CD4-positive, alpha-beta T cell treated with Interleukin-6 at 100 ng/mL for 8 hours (primary cell): ENCODE measurements around the gene FRMPD4.
"Not testable (repeated sequence)": the region's sequence is repeated elsewhere in the genome, so short reads cannot be mapped to it uniquely, and the experiment has no call there.

Experiments
- DNase-seq: peaks from one replicate; pipeline ENCODE4 v3.0.0-alpha.2; 2020; ENCODE audit warnings: mixed read lengths, low spot score

The FRMPD4 gene

DNA sequence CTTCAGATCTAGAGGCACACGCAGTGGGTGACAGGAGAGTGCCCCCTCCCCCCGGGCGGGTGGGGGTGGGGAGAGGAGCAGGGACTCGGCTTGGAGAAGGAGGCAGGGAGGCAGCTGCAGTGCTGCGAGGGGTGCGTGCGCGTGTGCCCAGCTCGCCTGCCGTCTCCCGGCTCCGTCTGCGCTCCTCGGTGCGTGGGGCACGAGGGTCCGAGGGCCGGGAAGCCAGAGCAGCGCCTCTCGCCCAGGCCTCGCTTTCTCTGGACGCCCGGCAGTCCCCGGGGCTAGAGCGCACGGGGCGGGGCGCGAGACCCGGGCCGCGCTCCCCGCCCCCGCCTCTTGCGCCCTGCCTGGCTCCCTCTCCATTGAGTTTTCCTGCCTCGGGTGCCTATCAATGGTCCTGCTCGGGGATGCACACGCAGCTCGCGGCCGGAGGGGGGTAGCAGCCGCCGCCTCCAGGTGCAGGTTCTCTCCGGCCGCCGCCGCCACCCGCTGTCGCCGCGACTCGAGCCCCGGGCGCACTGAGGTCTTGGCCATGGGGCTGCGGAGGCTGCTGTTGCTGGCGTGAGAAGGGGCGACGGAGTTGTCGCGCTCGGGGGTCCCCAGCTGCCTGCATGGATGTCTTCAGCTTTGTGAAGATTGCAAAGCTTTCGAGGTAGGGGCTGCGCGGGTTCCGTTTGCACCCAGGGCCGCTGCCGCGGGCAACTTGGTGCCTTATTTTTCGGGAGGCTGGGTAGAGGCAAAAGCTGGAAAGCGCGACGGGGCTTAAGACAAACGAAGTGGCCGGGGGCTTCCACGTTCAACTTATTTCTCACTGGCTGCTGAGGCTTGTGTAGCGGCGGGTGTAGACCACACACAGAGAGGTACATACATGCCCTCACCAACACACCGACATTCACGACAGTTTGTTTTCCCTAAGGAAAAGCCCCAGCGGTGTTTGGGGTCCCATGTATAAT is at the start of gene FRMPD4:
TSS of gene FRMPD4 (plus strand) at position 113 of the 953 bp plus-strand sequence. CDS start at position 612, 499 bp downstream.
- DNase-seq = no peak

DNA sequence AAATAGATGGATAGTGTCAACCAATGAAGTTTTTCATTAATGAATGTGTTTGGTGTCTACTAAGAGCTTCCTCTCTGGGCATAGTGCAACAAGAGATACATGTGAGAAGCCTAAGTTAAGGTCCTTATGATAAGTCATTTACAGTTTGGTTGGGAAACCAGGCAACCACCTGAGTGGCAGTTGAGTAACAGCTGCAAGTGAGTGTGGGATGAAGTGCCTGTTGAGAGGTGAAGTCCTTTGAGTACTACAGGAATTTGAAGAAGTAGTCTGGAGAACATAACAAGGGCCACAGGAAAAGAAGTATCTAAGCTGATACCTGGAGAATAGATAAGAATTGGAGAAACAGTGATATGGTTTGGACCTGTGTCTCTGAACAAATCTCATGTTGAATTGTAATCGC is 48.5 kb upstream of the FRMPD4 start:
- DNase-seq = no peak

DNA sequence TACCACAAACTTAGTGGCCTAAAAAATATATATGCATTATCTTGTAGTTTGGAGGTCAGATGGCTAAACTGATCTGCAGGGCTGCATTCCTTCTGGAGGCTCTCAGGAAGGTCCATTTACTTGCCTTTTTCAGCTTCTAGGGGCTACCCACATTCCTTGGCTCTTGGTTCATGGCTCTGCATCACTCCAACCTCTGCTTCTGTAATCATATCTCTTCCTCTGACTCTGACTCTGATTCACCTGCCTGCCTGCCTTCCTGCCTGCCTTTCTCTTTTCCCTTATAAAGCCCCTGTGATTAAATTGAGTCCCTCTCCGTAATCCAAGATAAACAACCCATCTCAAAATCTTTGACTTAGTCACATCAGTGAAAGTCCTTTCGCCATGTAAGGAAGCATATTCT is 25.0 kb upstream of the FRMPD4 start:
- DNase-seq = no peak

DNA sequence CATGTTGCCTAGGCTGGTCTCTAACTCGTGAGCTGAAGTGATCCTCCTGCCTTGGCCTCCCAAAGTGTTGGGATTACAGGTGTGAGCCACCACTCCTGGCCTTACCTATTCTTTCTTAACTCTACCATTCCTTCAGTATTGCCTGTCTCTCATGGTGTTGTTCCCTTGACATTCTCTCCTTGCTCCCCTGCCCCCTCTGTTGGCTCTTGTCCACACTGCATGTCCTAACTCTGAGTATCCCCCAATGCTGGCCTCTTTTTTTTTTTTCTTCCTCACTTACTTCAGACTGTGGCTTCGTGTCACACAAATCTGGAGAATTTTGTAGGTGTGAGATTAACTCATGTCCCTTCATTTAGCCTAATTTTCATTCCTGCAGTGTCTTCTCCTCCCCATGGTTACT is 22.9 kb upstream of the FRMPD4 start:
- DNase-seq = no peak

DNA sequence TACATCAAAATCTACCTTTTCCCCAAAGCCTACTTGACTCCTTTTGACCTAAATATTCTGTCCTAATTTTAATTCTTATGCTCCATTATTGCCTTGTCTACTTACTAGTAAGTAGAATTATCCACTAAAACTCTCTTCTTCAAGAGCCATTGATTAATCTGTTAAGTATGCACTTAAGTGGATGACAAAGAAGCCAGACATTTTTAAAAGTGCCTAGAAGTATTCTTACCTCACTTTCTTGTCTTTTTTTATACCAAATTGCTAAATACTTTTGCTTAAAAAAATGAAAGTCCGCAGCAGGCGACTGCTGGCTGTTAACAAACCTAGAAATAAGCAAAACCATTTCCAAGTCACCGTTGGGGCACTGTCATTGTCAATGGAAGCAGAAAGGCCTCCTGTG is 20.1 kb upstream of the FRMPD4 start:
- DNase-seq = no peak

DNA sequence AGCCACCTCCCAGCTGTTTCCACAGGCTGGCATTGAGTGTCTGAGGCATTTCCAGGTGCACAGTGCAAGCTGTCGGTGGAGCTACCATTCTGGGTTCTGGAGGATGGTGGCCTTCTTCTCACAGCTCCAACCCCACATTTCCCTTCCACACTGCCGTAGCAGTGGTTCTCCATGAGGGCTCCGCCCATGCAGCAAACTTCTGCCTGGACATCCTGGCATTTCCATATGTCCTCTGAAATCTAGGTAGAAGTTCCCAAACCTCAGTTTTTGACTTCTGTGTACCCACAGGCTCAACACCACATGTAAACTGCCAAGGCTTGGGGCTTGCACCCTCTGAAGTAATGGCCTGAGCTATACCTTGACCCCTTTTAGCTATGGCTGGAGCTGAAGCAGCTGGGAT is 10.3 kb upstream of the FRMPD4 start:
- DNase-seq = no peak

DNA sequence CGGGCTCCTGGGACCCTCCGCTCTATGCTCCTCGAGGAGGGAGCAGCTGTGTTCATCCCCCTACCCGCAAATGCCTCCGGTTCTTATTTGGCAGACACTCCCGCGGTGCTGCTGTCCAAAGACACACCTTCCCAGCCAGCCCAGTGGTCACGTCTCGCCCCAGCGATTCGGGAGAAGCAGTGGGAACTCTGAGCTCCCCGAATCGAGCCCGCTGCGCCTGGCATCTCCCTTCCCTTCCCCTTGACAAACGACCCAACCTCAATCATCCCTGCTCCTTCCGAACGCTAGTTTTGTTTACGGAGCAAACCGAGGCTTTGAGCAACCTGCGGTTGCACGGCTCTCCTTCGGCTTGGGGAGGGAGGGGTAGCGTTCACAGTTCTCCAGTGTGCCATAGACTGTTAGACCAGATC is 317 bp upstream of the FRMPD4 start:
- DNase-seq = no peak

DNA sequence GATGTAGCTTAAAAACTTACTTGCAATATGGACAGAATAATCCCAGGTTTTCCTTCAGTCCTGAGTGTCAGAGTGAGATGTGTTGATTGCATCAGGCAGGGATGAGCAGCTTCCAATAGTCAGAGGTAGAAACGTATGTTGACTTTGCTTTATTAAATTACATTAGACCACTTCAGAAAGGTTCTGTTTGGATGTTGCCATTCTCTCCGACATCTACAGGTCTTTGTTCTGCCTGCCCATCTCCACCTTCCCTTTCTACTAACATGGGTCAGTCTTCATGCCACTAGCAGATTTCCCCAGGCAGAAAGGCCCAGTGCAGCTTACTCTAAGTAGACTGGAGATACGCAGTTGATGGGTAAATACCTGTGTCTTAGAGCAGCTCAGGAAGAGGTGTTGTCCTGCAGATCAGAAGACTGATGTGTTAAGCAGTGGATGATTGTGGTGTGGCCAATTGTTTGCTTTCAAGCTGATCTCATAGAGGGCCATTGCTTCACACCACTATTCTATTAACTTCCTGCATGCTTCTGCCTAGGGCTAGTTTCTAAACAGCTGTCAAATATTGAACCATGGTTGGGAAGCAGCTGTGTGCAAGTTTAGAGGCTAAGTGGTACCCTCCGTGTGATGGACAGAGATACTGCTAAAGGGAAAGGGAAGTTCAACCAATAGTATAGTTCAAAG is 1.8 kb downstream of the FRMPD4 start:
- no peak for DNase-seq

DNA sequence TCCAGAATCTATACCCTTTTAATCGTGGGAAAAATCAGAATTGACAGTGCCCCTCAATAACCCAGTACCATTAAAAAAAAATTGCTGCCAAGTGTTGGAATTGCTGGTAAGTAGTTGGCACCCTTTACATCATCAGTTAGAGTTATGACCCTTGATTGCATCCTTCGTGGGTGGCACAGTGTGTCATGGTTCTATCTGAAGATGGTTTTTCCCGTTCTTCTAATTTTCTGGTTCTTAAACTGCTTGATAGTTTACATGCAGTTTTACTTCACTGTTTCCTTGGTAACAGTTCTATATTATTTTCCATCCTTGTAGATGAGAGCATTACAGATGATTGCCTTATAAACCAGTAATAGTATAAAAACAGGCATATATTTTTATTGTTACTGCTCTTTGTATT is 3.2 kb downstream of the FRMPD4 start:
- DNase-seq = no peak

DNA sequence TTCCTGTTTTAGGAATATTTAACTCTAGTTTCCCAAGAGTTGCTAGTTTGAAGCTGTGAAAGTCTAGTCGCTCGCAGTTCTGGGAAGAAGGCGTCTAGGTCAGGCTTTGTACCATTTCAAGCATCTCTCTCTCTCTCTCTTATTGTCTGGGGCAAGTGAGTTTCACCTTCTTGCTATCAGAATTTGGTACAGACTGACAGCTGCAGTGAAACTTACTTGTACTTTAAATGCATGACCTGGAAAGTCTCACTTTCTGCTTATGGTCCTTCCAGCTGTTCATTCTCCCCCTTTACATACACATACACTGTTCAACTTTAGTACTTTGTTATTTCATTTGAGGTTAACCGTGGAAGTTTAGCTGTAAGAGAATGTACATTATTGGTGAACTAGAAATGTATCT is 4.4 kb downstream of the FRMPD4 start:
- DNase-seq = no peak

DNA sequence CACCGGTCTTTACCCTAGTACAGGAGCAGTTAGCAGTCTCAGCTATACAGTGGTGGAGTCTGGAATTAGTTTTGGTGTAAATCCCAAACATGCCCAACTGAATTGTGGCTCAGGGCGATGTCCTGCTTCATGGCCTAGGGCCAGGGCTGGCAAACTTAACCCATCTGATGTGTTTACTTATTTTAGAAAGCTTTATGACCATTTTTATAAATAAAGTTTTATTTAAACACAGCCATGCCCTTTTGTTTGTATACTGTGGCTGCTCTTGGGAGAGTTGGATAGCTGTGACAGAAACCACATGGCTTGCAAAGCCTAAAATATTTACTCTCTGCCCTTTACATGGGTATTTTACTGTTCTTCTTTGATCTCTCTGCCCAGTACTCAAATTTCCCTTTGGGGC is 7.1 kb downstream of the FRMPD4 start:
- no peak for DNase-seq

DNA sequence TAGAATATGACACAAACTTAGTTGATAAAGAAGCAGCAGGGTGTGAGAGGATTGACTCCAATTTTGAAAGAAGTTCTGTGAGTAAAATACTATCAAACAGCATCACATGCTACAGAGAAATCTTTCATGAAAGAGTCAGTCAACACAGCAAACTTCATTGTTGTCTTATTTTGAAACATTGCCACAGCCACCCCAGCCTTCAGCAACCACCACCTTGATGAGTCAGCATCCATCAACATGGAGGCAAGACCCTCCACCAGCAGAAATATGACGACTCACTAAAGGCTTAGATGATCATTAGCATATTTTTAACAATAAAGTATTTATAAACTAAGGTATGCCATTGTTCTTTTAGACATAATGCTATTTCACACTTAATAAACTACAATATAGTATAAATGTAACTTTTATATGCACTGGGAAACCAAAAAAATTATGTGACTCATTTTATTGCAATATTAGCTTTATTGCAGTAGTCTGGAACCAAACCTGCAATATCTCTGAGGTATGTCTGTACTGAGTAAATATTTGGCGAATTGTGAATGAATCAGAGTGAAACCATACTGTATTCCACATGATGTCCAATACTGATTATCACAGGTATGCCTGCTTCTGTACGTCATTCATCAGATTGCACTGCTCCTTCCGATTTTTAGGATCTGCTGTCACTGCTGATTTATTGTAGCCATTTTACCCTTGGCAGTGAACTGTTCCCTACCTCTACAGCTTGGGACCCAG is 11.6 kb downstream of the FRMPD4 start:
- DNase-seq = no peak

DNA sequence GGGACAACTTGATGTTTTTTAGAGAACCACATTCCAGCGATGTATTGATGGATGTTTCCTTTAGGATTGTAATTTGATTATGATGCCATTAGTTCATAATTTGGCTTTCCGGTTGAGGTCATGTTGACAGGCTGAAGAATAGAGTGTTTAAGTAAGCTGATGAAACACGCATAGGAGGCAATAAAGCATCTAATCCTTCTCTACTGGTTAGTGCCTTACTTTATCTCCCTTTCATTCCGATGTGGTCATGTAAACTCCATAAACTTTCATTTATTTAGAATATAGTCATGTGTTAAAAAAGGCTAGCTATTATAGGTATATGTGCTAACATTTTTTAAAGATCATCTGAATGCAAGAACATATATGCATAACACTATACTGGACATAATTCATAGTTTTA is 15.0 kb downstream of the FRMPD4 start:
- DNase-seq = no peak

DNA sequence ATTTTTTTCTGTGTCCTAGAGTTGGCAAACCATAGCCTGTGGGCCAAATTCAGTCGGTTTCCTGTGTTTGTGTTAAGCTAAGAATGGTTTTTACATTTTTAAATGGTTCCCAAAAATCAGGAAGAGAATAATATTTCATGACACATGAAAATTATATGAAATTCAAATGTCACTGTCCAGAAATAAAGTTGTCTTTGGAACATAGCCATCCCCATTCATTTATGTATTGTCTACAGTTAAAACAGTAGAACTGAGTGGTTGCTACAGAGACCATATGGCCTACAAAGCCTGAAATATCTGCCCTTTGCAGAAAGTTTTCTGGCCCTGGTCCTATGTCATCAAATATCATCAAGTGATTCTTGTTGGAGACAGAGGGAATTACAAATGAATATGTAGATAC is 15.5 kb downstream of the FRMPD4 start:
- DNase-seq = no peak

DNA sequence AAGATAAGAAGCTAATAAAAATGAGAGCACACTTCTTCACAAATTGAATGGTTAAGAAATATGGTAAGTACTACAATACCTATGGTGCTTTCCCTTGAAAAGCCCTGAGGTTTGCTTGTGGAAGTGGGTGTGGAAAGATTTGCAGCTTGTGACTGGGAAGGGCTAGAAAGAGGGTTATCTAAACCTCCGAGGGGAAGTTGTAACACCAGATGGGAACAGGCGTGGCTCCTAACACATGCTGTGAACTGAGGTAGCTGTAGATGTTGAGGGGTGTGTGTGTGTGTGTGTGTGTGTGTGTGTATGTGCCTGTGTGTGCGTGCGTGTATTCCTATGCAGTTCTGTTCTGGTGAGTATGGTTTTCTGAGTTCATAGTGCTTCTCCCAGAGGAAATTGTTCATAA is 21.5 kb downstream of the FRMPD4 start:
- no peak for DNase-seq

DNA sequence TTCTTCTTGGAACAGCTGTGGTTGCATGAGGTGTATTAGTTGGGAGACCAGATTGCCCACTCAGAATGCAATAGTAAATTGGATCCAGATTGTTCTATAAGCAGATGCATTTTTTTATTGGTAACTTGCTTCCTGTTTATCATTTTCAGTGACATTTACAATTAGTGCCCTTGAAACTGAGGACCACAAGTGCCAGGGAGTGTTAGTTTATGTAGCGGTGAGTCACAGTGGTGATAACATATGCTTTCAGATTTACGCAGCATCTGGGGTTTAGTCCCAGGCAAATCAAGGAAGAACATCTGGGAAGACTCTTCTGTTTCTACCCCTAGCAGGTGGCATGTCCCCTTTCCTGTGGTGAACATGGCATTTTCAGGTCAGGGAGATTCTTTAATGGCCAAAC is 24.1 kb downstream of the FRMPD4 start:
- no peak for DNase-seq

DNA sequence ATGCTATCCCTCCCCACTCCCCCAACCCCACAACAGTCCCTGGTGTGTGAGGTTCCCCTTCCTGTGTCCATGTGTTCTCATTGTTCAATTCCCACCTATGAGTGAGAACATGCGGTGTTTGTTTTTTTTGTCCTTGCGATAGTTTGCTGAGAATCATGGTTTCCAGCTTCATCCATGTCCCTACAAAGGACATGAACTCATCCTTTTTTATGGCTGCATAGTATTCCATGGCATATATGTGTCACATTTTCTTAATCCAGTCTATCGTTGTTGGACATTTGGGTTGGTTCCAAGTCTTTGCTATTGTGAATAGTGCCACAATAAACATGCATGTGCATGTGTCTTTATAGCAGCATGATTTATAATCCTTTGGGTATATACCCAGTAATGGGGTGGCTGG is 25.9 kb downstream of the FRMPD4 start:
- not testable (repeated sequence) for DNase-seq

DNA sequence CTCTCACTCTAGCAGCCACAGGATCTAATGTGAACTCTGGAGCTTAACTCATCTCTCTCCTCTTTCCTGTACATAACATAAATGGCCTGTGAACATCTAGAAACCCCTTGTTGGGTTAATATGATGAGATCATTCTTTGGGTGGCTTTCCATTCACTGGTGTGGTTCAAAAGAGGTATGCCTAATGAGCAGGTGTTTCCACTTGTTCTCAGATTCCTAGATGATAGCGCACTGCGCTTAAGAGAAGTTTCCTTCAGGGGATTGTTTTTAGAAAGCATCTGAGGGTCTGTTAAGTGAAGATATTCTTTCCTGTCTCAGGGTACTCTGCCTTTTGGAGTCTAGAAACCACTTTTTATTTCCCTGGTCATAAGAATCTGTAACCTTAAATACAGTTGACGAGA is 32.5 kb downstream of the FRMPD4 start:
- no peak for DNase-seq

DNA sequence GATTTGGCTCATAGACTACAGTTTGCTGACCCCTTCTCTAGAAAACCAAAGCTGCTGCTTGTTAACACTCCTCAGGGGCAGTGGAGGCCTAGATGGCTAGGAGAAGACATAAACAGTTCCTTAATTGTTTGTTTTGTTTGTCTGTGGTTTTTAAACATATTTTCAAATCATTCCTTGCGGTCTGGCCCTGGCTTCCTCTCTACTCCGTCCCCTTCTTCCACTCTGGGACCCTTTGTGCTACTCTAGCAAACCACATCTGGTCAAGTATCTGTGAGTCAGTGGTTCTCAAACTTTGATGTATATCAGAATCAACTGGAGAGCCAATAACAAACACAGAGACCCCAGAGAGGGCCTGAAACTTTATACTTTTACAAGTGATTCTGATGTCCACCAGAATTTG is 36.1 kb downstream of the FRMPD4 start:
- no peak for DNase-seq

DNA sequence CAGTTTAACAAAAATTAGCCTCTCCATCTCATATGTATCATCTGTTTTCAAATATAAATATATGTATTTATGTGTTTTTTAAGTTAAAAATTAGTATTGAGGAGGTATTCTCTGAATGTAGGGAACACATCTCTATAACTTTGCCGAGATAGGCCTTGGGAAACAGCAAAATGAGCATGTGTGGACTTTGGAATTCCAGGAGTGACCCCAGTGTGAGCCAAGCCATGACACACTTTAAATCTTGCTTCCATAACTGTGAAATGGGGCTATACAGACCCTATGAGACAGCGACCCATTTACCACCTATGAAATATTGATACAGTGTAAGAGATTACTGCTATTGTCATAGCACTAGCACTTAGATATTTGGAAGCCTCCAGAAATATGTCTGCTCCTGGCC is 58.8 kb downstream of the FRMPD4 start:
- no peak for DNase-seq

DNA sequence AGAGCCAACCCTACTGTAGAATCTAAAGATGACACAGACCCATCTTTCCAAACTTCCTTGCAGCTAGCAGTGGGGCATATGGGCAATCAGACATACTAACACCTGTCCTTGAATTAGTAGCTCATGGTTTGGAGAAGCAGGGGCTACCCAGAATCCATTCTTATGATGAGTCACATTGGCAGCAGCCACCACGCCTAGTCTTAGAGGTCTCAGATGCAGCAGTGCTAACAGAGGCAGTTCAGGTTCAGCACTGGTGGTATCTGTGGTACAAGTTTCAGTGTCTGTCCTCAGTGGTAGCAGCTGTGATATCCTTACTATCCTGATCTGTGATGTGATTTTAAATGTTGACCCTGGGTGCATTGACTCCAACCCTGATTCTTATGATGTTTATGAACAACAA is 68.1 kb downstream of the FRMPD4 start:
- DNase-seq = no peak

DNA sequence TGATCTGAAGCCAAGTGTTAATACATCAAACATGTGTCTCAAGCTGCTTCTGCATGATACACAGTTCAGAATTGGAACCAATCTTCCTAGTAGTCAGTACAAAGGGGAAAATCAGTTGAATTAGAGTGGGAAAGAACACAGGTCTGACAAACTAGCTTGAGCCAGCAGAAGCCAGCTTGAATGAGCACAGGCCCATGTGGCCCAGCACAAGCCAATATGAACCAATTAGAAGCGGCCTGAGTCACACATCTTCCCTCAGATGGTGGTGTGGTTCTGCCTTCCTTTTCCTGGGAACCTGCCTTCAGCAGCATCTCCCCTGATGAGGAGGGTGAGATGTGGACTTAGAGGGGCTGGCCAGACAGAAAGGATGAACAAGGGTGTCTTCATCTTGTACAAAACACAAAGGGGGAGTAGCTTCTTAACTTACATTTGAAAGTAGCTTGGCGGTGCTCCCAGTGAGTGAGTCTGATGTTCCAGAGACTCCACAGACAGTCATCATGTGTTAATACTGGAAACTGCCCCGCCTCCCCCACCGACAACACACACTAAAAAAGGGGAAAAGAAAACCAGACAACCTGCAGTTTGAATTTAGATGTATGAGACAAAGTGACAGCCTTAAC is 72.0 kb downstream of the FRMPD4 start:
- DNase-seq = no peak
